ENCODE data around the gene RNF40.
"Not testable (repeated sequence)": the region's sequence is repeated elsewhere in the genome, so short reads cannot be mapped to it uniquely, and the experiment has no call there.

RNF40 gene

DNA sequence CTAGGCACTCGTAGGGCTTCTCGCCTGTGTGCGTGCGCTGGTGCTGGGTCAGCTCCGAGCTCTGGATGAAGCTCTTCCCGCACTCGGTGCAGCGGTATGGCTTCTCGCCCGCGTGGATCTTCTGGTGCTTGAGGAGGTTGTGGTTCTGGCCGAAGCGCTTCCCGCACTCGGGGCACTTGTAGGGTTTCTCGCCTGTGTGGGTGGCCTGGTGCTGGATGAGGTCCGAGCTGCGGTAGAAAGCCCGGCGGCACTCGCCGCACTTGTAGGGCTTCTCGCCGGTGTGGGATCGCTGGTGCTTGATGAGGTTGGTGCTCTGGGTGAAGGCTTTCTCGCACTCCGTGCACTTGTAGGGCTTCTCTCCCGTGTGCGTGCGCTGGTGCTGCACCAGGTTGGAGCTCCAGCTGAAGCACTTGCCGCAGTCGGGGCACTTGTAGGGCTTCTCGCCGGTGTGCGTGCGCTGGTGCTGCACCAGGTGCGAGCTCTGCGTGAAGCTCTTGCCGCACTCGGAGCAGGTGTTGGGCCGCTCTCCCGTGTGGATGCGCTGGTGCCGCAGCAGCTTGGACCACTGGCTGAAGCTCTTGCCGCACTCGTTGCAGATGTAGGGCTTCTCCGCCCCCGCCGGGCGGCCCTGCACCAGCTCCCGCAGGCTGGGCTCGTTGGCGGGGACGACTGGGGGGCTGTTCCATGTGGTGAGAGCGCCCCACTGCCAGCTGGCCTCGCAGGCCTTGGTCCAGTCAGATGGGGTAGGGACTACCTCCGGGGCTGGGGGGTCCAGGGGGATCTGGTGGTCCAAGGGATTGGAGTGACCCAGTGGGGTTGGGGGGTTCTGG is 21.4 kb downstream of the RNF40 start:
- no peak for DNase-seq

DNA sequence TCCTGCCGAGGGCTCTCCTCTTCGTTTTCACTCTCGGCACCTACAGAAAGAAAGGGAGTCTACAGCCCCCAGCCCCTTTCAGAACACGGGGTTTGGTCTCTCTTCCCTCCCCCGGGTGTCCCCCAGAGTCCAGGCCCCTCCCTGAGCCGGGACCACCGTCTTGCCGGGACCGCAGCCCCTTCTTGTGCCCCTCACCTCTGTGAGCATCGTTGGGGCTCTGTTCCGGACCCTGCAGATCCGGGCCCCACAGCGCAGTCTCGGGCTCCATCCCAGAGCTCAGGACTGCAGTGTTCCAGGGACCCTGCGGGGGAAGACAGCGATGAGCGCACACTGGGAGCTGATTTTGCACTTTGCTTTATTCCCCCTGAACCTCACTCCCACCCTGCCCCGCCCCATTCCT is 22.1 kb downstream of the RNF40 start:
- DNase-seq: no peak

DNA sequence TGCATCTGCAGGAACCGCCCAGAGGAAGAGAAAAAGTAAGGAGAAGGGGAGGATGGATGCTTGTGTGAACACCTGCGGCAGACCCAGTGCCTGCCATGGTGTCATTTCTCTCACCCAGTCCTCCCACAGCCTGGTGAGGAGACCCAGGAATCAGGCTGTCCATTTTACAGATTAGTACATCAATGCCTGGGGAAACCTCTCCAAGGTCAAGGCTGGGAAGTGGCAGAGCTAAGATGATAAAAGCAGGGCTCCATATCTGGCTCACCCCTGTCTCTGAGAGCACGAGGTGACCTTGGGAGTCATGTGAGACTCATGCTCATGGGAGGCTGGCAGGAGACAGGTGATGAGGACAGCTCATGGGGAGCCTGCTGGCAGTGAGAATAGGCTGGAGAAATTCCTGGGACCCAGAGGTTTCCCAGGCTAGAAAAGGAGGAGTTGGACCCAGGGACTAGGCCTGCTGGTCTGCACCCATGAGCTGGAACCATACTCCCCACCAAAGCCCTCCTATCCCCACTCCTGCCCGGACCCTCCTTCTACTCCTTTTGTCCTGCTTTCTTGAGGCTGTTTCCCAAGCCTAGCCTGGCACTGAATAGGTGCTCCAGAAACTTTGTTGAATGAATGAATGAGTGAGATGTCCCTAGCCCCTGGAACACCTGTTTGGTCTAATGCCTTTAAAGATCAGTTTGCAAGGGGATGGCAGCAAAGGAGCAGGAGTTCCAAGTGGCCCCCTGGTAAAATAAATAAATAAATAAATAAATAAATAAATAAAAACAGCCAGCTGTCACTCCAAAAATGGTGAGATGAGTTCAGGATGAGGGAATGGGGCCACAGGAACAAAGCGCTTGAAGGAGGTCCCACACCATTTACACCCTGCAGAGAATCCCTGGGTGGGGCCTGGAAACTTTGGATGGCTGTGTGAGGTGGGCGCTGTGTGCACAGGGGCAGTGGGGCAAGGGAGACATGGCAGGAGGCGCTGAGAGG is 23.3 kb downstream of the RNF40 start:
- DNase-seq: no peak

GRCh38 chr16:30786115-30786935 is 24.2 kb downstream of the RNF40 start:
- DNase-seq: no peak

GRCh38 chr16:30786936-30787612 is 25.0 kb downstream of the RNF40 start, which contains the start of gene ZNF629:
TSS of gene ZNF629 (minus strand) at chr16:30787205. CDS start at chr16:30784482, 2,723 bp downstream.
- no peak for DNase-seq

DNA sequence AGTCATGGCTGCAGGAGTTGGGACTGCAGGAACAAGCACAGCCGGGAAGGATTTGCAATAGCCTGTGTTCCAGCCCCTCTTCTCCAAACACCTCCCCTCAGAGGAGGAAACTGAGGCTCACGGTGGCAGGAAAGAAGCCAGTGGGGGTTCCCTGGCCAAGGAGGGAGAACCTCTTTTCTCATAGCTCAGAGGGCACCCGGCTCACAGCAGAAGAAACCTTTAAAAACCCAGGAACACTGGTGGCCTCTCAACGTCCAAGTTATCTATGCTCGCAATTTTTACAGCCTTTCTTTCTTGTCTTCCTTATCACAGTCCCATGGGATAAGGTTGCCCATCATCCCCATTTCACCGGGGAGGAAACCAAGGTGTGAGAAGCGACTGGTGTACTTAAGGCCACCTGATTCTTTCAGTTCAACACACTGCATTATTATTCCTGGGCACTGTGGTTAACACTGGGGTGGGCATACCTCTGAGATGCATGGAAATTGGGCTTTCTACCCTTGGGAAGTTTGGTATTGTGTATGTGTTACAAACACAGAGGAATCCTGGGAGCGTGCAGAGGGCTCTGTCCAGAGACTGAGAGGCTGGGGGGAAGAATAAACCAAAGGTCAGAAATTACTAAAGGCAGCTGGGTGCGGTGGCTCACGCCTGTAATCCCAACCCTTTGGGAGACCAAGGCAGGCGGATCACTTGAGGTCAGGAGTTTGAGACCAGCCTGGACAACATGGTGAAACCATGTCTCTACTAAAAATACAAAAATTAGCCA is 25.7 kb downstream of the RNF40 start:
- DNase-seq: no peak

DNA sequence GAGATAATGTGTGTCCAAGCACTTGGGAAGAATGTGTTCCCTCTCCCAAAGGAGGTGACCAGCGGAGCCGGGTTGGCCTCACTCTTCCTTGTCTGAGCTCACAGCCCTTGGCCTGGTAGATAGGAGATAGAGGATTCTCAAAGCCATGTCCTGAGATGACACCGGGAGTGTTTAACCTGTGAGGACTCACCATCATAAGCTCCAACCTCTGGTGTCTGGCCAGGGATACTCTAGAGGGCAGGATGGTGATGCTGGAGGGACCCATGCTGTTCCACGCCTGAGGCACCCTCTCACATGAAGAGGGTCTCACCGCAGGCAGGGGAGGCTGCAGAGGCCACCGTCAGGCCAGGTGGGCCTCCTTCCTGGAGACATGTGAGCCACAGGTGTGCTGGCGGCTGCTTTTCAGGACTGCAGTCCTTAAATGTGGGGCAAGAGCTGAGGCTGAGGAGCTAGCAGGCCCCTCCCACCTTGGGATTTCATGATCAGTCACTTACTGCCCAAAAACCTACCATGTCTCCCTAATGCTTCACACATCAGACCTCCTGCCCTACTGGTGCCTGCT is 31.5 kb downstream of the RNF40 start:
- no peak for DNase-seq

- no peak for DNase-seq
Observed at GRCh38 chr16:30794634-30795033, 32.5 kb downstream of the RNF40 start.

DNA sequence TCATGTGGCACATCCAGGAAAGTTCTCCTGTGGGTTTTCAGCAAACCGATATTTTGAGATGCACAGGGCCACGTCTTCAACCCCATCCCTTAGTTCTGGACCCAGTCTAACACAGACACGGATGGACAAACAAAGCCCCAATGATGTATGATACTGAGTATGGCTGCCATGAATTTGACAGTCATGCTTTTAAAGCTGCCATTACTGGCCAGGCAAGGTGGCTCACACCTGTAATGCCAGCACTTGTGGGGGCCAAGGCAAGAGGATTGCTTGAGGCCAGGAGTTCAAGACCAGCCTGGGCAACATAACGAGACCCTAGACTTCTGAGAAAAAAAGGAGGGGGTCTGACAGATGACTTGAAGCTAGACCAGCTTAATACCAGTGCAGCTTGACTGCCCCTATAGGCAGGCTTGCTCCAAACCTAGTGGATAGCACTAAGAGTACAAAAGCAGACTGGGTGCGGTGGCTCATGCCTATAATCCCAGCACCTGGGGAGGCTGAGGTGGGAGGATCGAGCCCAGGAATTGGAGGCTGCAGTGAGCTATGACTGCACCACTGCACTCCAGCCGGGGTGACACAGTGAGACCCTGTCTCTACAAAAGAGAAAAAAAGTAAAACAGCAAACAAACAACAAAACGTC is 35.7 kb downstream of the RNF40 start:
- DNase-seq: no peak

DNA sequence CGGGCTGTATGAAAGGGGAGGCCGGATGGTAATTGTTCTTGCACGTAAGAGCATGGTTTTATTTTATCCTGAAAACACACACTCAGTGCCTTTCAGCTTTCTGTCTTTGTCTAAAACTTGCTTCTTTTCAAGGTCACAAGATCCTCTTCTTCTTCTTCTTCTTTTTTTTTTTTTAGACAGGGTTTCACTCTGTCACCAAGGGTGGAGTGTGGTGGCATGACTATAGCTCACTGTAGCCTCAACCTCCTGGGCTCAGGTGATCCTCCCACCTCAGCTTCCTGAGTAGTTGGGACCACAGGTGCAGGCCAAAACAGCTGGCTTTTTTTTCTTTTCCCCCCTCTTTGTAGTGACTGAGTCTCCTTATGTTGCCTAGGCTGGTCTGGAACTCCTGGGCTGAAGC is 40.8 kb downstream of the RNF40 start:
- no peak for DNase-seq

GRCh38 chr16:30805056-30805369 is 42.9 kb downstream of the RNF40 start:
- DNase-seq: no peak

- DNase-seq: peak in 3 of 5 experiments; percentile 25 to 38 (median 26)
Observed at GRCh38 chr16:30805370-30806169, 43.4 kb downstream of the RNF40 start.

GRCh38 chr16:30808146-30808545 is 46.0 kb downstream of the RNF40 start:
- no peak for DNase-seq

DNA sequence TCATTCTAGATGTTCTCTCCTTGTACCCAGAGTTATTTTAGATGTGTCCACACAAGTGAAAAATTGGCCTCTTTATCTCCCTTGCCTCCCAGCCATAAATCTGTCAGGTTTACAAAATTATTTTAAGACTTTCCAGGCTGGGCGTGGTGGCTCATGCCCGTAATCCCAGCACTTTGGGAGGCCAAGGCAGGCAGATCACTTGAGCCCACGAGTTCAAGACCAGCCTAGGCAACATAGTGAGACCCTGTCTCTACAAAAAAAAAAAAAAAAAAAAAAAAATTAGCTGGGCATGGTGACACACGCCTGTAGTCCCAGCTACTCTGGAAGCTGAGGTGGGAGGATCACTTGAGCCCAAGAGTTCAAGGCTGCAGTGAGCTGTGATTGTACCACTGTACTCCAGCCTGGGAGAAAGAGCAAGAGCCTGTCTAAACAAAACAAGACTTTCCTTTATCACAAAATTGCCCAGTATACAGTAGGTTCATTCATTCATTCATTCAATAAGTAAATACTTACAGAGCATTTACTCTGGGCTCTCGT is 46.8 kb downstream of the RNF40 start:
- not testable (repeated sequence) for DNase-seq

GRCh38 chr16:30809675-30810074 is 47.6 kb downstream of the RNF40 start:
- not testable (repeated sequence) for DNase-seq

DNA sequence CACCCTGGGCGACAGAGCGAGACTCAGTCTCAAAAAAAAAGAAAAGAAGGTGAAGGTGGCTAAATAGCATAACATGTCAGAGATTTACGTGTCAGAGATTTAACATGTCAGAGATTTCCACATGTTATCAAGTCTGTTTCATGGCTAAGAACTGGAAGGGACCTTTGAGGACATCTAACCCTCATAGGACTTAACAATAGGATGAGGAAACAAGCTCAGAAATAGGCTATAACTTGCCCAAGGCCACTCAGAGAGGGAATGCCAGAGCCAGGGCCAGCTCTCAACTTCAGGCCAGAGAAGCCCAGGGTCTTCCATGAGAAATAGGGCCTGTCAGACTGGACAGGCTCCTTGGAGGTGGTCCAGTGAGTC is 51.7 kb downstream of the RNF40 start:
- no peak for DNase-seq

DNA sequence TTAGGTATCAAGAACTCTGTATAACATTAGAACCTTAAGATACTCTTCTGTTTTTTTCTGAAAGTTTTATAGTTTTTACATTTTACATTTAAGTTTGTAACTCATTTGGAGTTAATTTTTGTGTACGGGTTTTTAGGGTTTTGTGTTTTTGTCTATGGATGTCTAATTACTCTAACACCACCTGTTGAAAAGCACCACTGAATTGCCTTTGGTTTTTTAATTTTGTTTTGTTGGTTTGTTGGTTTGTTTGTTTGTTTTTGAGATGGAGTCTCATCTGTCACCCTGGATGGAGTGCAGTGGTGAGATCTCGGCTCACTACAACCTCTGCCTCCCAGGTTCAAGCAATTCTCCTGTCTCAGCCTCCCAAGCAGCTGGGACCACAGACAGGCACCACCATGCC is 54.6 kb downstream of the RNF40 start:
- no peak for DNase-seq

- no peak for DNase-seq
Observed at GRCh38 chr16:30820952-30821421, 58.9 kb downstream of the RNF40 start.

DNA sequence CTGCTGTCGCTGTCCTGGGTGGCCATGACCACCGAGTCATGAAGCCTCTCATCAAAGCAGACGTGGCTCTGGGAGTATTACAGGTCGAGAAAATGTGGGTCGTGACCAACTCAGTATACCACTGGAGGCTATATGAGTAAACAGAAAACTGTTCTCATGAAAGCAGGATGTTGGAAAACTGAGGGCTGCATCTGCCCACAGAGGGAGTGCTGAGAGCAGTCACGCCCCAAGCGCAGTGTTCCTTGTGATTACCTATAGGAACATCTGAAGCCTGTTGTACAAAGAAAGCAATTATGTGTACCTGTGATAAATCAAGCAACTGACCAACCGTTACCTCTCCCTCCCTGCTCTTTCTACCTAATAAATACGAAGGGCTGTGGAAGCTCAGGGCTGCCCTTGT is 59.3 kb downstream of the RNF40 start:
- not testable (repeated sequence) for DNase-seq
